ENCODE measurements around the gene KIRREL3.

Gene KIRREL3

DNA sequence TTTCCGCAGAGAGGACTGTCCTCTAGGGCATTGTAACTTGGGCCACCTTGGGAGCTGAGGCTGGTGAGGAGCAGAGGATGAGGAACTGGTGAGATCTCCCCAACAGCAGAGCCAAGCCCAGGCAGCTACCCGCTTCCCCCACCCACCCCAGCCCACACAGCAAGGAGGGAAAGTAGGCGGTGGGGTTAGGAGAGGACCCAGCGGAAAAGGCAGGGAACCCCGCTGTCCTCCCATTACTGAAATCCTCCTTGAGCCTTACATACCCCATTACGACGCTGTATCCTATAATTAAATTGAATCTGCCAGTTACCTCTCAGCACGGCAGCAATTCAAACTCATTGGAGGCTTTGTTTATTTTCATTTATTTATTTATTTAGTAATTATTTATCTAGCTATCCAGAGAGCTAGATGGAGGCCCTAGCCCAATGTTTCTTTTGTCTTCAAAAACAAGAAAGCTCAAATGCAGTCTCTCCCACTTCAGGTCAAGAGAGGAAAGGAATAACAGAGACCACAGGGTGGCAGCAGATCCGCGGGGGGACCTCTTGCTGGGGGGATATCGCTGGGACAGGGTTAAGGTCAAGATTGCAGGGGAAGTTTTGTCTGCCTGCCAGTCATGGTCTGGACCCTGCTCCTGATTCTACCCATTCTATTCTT is 427.1 kb downstream of the KIRREL3 start:
- DNase-seq (ENCODE audit: low read depth), result no peak

DNA sequence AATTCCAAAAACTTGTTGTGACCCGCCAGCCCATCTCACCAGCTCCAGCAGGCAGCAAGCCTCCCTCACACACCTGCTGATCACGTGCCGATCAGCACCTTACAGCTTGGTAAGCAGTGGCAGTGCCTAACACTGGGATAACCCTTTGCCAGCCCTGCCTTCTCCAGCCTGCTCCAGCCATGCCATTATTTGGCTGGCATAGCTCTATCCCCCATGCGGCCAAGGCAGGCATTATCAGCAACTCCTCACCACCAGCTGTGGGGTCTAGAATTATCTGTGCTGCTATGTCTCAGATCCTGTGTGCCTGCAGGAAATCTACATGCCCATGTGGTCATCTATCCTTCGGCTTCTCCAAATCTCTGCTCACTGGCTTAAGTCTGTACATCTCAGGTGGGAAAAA is 430.1 kb downstream of the KIRREL3 start:
- no peak for DNase-seq (ENCODE audit: low read depth)

DNA sequence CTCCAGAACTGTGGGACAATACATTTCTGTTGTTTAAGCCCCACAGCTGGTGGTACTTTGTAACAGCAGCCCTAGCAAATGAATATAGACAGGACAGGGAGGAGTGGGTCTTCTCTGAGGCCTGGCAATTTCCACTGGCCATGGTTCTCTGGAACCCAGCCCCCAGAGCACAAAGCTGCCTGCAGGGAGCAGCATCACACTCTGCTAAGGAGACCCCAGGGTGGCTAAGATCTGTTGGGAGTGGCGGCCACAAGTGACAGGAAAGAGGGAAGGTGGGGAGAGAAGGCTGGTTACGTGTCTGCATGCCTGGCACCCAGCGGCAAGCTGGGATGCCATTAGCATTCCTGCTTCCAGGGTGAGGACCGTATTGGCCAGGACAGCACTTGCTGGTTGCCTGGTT is 433.2 kb downstream of the KIRREL3 start:
- no peak for DNase-seq (ENCODE audit: low read depth)

DNA sequence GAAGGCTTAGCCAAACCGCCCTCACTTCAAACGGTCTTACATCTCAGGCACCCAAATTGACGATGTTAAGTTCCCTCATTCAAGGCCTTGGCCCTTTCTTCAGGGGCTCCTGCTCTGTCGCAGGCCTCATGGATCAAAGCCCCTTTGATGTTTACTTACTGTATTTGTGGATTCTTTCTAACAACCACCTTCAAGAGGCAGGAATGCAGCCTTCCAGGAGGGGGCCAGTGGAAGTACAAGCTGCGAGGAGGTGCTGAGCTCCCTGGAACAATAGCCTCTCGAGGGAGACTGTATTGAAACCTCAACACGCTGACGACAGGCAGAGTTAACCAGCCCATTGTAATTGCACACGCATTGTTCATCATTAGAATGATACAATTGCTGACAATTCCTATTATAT is 436.0 kb downstream of the KIRREL3 start:
- no peak for DNase-seq (ENCODE audit: low read depth)

DNA sequence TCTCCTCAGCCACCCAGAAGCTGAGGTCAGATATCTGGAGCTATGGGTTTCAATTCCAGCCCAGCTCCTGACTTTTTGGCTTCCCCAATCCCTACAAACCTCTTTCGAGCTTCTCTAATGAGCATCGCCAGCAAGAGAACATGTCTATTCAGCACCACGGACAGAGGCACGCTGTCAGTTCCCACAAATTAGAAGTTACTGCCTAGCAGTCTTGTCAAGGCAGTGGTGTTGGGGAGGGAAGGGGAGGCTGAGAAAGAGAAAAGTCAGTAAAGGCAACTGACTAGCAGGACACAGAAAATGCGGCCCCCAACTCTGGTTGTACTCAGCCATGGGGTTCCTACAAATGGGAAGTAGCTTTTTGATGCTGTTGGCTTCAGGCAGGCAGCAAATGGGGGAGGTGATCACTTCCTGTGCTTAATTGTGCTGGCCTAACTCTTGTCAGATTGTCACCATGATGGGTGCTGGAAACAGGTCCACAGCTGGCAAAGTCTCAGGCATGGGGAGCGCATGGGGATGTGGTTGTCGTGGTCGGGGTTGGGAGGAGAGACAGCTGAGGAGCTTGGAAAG is 439.2 kb downstream of the KIRREL3 start:
- DNase-seq (ENCODE audit: low read depth), result no peak

DNA sequence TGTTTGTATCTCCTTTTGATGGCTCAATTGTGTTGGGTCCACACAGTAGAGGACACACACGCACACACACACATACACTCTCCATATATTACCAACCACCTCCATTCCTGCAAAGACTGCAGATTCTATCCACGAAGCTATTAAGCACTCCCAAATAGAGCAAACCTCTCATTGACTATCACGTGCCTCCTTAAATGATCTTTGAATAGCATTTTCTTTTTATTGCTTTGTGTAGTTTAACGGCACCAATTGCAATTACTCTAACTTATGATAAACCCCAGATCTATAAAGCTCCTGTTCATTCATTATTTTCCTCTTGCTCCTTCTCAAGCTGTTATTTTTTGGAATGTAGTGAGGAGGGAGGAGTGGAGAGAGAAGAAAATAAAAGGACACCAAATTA is 440.3 kb downstream of the KIRREL3 start:
- DNase-seq (ENCODE audit: low read depth), result no peak

DNA sequence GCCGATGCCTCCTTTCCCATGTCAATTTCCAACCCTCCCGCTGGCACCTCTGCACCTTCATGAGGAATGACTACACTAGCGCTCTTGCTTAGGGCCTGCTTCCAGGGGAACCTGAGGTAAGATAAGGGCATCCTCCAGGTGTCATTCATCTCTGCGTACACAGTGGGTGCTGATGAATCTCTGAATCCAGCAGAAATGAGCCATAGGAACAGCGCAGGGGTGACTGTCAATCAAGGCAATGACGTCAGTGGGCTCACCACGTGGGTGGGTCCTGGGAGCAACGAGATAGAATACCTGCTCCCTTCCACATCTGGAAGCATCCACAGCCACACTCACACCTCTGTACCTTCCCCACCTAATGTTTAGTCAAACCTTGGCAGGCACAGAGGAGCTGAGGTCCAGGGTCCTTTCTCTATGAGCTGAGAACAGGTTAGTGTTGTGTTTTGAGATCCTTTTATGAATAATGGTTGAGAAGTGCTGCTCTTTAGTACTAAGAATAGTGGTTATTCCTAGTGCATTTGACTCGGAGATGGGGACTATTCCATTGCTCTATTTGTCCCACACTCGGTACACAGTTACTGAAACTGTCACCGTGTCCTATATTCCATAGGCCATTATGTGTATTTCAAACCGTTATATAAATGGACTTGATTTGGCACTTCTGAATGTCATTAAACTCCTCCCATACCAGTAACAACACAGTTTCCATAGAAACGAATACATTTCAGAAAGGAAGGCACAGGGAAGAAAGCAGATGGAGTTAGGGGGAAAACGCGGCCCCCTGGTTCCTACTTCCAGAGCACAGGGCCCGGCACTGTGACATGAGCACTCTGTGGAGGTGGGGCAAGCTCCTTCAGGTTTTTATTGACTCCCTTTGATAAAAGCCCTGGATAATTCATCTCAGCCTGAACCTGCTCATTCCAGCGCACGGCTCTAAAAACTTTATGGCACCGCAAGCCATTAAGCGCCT is 451.7 kb downstream of the KIRREL3 start:
- DNase-seq (ENCODE audit: low read depth), result no peak

DNA sequence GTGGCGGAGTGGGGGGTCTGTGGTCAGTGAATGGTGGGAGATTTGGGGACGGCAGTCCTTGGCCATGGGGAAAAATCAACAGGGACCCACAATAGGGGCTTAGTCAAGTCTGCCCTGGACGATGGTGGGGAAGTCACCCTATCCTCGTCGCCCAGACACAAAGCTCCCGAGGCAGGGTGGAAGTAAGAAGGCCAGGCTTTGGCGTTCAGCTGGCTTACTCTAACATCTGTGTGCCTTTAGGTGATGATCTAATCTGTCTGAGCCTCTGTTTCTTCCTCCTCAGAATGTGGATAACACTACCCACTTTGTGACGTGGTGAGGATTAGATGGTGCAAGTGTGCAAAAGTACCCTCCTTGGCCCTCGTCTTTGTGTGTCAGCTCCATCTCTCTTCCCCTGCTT is 452.9 kb downstream of the KIRREL3 start:
- no peak for DNase-seq (ENCODE audit: low read depth)

DNA sequence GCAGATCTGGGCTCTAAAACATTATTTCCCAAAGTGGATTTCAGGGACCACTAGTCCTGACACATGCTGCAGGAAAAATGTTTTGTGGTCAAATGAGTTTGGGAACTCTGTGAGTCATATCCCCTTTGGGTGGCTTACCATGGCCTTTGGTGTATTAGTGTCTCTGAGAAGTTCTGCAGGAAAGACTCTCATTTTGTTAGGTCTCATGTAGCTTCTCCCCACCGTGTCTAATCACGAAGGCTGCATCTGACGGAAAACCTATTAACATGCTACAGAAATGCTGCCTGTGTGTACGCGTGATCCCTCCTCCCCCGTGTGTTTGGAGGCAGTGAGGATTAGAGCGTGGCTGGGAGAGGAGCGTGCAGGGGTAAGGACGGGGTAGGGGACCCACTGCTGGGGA is 453.4 kb downstream of the KIRREL3 start:
- DNase-seq (ENCODE audit: low read depth), result peak; percentile 92

DNA sequence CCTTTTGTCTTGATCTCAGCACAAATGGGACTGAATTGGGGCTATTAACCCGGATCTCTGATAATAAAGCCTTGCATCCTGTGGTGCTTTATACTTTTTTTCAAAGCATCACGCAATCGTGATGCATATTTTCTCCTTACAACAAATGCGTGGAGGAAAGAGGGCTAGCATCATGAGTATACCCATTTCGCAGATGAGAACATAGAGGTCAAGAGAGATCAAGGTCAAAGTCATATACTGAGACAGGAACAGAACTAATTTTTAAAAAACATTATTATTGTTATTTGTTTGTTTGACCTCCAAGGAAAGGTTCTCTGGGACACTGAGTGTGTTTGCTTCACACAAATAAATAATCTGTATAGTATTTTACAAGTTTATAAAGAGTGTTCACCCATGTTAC is 453.9 kb downstream of the KIRREL3 start:
- no peak for DNase-seq (ENCODE audit: low read depth)

DNA sequence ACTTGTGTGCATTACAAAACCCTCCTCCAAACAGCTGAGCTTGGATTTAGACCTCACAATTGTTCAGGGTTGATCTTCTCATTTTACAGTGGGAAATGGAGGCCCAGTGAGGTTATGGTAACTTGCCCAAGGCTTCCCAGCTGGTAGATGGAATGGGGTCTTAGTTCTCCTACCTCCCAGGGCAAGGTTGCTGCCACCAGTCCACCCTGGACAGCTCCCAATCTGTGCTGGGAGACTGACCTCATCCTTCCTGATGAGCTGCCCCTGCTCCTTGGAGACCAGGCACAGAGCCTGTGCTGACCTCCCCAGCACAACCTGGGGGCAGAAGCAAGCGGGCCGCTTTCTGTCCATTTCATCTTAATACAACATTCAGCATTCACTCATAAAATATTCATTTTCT is 454.4 kb downstream of the KIRREL3 start:
- DNase-seq (ENCODE audit: low read depth), result no peak

DNA sequence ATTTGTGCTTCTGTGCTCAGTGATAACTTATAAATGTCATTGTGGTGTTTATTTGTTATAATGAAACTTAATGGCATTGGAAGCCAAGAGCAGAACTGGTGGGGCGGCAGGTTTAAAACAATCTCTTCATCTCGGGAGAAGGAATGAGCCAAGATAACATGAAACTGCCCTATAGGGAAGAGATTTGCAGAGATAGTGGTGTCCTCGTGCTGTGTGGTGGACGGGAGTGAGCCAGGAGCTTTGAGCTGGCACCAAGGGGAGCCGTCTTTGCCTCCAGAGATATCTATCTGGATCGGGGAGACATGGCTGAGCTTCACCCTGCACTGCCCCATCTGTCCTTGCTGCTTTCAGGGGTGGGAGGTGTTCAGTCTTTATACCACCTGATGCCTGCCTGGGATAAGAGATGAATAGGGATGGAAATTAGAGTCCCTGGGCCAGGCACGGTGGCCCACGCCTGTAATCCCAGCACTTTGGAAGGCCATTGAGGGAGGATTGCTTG is 455.5 kb downstream of the KIRREL3 start:
- DNase-seq (ENCODE audit: low read depth), result no peak

DNA sequence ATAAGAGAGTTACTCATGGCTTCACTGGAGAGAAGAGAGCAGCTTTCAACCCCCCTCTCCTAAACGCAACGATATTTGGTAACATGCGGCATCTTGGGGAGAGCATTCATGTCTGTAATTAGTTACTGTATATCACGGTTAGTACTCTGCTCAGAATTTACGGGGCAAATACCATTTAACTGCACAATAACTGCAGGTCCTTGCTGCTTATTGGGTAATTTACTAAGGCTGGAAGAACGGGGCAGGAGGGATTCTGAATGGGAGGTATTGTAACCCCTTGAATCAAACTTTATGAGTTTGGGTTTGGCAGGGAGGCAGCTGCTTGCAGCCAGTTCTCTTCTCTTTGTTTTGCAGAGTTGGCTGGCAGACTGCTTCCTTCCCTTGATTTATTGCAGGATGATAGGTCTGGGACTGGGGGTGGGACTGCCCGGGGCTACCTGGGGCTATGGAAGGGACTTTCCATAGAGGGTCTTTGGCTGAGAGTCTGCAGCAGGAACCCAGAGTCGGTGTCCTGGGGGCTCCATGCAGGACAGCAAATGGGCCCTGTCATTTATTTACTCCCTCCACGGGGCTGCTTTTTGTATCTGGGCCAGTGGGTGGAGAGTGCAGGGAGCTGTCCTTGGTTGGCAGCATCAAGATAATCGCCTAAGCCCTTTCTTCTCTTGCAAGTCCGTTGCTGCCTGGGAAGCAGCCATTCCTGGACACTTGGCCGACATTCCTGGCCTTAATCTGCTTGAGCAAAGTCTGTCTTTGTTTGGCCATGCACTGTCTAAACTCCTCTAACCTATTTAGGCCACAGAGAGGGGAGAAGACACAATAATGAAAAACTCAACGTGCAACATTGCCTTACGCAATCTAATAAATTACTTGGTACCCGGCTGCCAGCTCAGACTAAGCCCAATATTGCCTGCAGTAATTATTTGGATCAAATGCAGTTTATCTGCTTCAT is 456.2 kb downstream of the KIRREL3 start:
- peak; percentile 33 for DNase-seq (ENCODE audit: low read depth)

DNA sequence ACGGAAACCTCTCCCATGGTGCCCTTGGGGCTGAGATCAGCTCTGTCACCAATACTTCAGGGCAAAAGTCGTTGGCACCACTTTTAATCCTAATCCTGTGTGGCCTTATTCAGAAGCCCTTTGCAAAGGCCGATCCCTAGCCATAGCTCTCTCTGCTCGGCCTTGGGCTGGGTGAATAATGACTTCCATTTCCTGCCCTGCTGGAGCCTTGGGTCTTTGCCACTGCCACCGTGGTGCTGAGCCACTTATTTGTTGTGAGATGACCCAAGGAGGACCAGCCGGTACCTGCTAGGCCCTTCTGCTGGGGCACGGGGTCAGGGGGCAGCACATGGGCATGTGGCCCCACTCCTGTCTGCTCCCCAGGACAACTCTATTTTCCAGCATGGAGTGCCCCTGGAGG is 456.9 kb downstream of the KIRREL3 start:
- DNase-seq (ENCODE audit: low read depth), result no peak

DNA sequence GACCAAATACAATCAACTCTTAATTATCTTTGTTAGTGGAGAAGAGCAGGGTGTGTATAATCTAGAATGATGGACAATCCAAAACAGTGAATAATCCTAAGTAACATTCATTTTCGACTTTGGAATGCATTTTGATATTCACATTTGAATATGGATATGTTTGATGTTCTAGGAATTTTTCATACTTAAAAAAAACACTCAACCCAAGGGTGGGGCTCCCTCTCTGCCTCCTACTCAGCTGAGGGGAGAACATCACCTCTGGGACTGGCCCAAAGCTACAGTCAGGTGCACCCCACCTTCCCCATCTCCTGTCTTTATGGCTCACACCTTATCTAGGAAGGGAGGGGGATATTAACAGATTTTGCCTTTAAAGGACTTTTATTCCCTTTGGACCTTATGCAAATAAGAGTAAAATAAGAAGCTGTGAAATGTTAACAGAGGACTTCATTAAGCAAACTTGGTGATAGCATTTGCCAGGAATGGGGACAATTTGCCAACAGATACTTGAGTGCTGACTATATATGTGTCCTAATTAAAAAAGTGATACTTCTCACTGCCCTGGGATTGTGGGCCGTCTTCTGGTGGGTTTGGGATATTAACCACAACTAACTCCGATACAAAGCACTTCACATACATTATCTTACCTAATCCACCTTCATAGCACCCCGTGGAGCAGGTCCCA is 458.1 kb downstream of the KIRREL3 start:
- no peak for DNase-seq (ENCODE audit: low read depth)

DNA sequence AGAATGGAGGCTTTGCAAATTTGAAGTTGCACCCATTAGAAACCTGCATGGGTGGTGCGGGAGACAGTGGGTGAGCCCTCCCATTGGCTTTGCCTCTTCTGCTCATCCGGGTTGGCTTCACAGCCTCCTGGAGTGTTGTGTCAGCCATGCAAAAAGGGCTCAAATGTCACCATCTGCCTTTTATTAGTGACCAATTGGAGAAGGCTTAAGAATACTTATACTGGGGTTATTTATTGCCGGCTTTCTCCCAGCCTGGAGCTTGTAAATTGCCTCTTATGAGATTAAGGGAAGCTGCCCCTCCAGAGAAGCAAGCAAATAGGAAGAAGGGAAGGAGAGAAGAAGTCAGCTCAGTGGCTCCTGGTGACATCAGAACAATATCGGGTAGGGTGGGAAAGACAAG is 462.5 kb downstream of the KIRREL3 start:
- no peak for DNase-seq (ENCODE audit: low read depth)

DNA sequence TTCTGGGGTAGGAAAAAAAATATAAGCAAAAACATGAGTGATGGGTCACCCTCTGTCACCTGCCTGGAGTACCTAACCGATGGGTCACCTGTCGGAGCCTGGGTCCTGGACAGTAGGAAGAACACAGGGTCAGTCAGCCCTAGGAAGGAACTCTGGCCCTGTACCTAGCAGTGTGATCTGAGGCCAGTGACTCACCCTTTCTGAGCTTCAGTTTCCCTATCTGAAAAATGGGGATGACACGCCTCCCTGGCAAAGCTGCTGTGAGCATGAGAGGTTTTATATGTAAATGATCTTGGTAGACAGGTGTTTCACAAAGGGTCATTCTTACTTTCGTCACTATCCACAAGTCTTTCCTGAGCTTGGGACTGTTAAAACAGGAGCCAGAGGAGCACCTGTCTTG is 463.1 kb downstream of the KIRREL3 start:
- DNase-seq (ENCODE audit: low read depth), result no peak

DNA sequence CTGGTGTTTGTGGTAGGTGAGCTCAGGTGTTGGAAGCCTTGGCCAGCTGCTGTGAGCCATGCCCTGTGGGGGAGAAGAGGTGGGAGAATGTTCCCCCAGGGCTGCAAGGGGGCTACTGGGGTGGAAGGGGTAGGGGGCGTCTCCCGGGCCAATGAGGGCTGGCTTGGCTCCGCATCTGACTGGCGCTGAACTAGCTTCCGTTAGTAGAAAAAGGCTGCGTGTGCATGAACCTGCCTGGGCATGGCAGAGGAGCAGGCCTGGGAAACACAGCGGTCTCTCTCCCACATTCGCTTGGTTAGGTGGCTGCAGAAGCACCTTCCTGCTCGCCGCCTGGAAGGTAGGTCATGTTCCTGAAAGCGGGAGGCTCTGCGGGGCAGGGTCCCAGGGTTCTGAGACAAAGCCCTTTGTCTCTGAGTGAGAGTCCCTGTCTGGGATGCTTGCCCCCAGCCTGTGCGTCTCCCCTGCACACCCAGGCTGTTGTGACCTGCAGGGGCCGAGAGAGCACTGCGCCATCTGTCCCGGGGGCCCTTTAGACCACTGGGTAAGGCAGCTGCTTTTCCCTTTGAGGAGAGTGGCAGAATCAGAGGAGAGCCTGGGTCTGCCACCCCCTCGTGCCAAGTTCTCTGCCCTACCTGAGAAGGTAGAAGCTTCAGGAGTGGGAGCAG is 466.3 kb downstream of the KIRREL3 start:
- no peak for DNase-seq (ENCODE audit: low read depth)

DNA sequence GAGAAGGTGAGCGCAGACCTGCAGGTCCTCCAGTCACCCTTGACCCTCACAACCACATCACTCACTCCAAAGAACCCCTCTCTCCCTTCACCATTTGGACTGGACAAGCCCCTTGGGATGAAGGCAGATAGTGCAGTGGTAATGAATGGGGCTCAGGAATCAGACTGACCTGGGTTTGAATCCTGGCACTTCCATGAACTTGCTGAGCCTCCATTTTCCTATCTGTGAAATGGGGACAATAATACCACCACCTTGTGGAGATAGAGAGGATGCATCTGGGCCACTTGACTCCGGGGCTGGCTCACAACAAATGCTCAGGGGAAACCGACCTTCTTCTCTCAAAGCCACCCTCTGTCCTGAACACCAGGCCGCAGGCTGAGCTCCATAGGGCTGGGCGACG is 467.0 kb downstream of the KIRREL3 start:
- DNase-seq (ENCODE audit: low read depth), result no peak

DNA sequence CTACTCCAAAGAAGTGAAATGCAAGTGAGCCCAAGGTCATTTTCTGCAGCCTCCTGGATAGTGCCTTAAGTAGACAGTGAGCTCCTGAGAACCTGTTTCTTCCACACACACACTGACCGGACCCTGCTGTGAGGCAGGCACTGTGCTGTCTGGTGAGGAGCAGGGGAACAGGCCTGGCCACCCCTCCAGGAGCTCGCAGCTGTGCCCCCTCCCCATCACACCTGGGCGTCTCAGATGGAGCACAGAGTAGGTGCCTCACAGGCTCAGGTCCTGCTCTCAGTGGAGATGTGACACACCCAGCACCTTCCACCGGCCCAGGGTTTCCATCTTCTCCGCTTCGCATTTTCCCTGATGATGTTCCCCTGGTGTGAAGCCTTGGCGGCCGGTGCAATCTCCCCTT is 470.2 kb downstream of the KIRREL3 start:
- no peak for DNase-seq (ENCODE audit: low read depth)

DNA sequence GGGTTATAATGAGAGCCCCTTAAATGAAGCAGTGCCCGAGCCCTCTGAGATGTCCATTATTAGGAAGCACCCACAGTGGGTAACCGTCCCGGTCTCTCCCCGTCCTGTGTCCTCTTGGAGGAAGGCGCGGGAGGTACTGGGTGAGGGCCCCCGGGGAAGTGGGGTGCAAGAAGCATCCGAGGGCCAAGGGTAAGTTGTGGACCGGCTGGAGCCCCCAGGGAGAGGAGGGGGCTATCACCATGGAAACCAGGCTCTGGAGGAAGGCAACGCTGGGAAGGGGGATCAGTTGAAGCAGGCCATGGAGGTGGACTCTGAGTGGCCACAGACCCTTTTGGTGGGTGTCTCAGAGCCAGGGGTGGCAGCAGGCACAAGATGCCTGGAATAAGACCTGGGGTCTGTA is 471.5 kb downstream of the KIRREL3 start:
- no peak for DNase-seq (ENCODE audit: low read depth)

Data from GM04503 (cell line).